Right ventricle myocardium superior (tissue), 1 donor: ENCODE measurements around the gene ZNF594. TPM values are rescaled to one million over a fixed set of nuclear protein-coding genes. Genes with fewer than 3 reads are reported as not detected.
"Not testable (repeated sequence)": the region's sequence is repeated elsewhere in the genome, so short reads cannot be mapped to it uniquely, and the experiment has no call there.

Source experiments
- ATAC-seq: fragments of 200-7000 bp; cut with Tn5 transposase; one replicate; pipeline ENCODE4 v1.9.1; 2020; ENCODE audit warnings: mild to moderate bottlenecking; ENCODE audit not compliant: poor library complexity
- DNase-seq: peaks from one replicate; pipeline ENCODE4 v3.0.0-alpha.2; 2020
- intact Hi-C: fragments of 100-400 bp; cut with DNase I; formaldehyde crosslinking; loops from one replicate; pipeline ENCODE4 v1.11.2; 2022
- total RNA-seq: library from RNA; stranded (reverse); fragmentation: NEBNext Ultra II Directional; extraction: Animal tissue kit (Norgen Biotek cat#: 25700); gene quantifications from one replicate; pipeline ENCODE4 v1.2.1, GENCODE V29; 2021
- donor health status: DM: no; HTN: yes; CAD: no; lungs with severe emphysema.

ZNF594 gene
- total RNA-seq, 1 donor from 2014 or later: 5.2 TPM

- intact Hi-C loops: no loop called here
- DNase-seq: no peak
- ATAC-seq: no peak
These were observed 17.7 kb upstream of the ZNF594 start for GRCh38 chr17:5209396-5209795.

GRCh38 chr17:5203908-5204294, 12.2 kb upstream of the ZNF594 start:
- DNase-seq (no peak), ATAC-seq (no peak)
- intact Hi-C loops: no loop called here

- intact Hi-C loops: no loop called here
- ATAC-seq (no peak), DNase-seq (no peak)
These were observed 11.7 kb upstream of the ZNF594 start for GRCh38 chr17:5203178-5203907.

GRCh38 chr17:5201011-5201410, 9.3 kb upstream of the ZNF594 start:
- intact Hi-C loops: no loop called here
- ATAC-seq (no peak), DNase-seq (no peak)

DNA sequence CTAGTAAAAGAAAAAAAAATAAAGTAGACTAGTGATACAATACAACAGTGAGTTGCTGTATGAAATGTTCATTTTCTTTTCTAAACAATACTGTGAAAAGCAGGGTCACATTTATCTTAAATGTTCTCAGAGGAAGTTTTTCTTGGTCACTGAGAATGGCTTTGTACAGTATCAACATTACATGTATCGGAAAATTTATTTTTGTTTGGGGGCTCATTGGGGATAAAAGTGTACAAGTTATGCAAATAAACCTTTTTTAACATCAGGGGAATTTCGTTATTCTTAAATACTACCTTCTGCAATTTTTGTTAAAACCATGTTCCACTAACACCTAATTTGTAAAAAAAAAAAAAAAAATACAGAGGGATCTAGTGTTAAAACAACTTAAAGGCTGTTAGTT, 8.7 kb upstream of the ZNF594 start:
- intact Hi-C loops: no loop called here
- no peak for ATAC-seq
- DNase-seq: no peak

DNA sequence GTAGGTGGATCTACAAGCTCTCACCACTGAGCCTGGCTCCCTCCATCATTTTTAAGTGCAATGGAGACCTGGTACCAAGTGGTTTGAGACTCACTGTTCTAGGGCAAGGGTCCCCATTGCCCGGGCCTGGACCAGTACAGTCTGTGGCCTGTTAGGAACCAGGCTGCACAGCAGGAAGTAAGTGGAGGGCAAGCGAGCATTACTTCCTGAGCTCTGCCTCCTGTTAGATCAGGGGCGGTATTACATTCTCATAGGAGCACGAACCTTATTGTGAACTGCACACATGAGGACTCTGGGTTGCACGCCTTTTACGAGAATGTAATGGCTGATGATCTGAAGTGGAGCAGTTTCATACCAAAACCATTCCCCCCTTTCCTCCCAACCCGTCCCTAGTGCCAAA, 6.8 kb upstream of the ZNF594 start:
- DNase-seq: no peak
- intact Hi-C loops: no loop called here
- ATAC-seq: no peak

DNA sequence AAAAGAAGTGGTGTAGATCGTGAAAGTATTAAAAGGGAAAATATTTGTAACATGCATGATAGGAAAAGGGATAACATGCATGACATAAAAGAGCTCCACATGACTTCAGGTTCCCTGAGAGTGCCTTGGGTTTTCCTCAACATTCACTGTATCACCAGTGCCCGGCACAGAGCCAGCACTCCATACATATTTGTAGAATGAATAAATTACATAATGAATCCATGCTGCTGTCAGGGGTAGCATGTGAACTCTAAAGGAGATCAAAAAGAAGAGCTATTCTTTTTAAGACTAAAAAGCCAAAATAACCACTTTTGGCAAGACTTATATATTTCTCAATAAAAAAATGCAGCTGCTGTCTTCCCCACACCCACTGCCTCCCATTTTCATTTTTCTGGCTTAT, 2.7 kb upstream of the ZNF594 start:
- intact Hi-C loops: no loop called here
- ATAC-seq: no peak
- DNase-seq: no peak

GRCh38 chr17:5184288-5184687, 7.4 kb downstream of the ZNF594 start:
- DNase-seq (no peak), ATAC-seq (no peak)
- intact Hi-C loops: no loop called here

DNA sequence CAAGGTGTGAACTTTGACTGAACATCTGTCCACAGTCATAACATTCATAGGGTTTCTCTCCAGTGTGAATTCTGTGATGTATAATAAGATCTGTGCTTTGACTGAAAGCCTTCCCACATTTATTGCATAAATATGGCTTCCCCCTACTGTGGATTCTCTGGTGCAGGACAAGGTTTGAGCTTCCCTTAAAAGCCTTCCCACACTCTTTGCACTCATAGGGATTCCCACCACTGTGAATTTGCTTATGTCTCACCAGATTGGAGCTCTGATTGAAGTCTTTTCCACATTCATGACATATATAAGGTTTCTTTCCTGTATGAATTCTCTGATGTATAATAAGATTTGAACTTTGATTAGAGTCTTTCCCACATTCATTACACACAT, 8.3 kb downstream of the ZNF594 start:
- DNase-seq (no peak), ATAC-seq (no peak)
- intact Hi-C loops: no loop called here

- intact Hi-C loops: no loop called here
- ATAC-seq: no peak
- DNase-seq: no peak
These were observed 8.9 kb downstream of the ZNF594 start for GRCh38 chr17:5182597-5183409.

GRCh38 chr17:5181509-5182305, 10.0 kb downstream of the ZNF594 start:
- intact Hi-C loops: no loop called here
- ATAC-seq: no peak
- DNase-seq: no peak

DNA sequence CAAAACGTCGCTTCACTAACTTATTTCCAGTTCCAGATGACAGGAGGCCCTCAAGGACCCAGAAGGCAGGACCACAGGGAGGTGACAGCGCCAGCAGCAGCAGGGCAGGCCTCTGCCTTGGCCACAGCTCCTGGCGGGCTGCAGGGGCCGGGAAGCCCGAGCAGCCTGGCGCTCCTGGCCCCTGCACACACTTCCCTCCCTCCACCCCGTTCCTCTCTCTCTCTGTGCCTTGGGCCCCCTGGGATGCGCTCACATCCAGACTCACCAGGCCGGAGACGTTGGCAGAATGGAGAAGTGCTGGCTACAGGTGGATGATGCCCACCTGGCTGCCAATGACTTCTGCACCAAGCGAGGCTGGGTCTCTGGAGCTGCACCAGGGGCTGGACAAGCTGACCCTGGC, 12.7 kb downstream of the ZNF594 start:
- no peak for ATAC-seq
- intact Hi-C loops: no loop called here
- no peak for DNase-seq

DNA sequence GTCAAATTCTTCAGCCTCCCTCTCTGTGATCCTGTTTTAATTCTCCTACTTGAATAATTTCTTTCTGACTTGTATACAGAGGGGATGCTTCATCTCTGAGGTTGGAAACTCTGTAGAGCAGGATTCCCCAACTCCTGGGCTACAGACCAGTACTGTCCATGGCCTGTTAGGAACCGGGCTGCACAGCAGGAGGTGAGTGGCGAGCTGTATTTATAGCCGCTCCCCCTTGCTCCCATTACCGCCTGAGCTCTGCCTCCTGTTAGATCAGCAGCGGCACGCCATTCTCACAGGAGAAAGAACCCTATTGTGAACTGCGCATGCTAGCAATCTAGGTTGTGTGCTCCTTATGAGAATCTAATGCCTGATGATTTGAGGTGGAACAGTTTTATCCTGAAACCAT, 16.6 kb downstream of the ZNF594 start:
- intact Hi-C loops, DNase-seq, ATAC-seq: not testable (repeated sequence)

GRCh38 chr17:5165791-5166564, 25.7 kb downstream of the ZNF594 start:
- DNase-seq, ATAC-seq, intact Hi-C loops: not testable (repeated sequence)

DNA sequence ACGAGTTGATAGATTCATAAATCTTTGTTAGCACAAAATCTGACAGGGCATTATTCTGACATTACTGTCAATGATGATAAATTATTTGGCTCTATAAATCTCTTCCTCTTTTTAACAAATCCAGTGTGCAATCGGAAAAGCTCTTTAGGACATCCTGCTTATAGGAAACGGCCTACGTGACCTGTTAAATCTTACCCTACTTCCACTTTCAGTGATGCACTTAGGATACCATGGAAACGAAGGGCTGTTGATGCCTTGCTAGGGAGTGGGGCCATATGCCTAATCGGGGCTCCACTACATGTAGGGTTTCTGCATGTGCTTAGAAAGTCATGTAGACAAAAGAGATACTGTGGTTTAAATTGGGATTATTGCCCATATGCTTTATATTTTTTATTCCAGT, 27.2 kb downstream of the ZNF594 start:
- DNase-seq (no peak), ATAC-seq (no peak)
- intact Hi-C loops: no loop called here

DNA sequence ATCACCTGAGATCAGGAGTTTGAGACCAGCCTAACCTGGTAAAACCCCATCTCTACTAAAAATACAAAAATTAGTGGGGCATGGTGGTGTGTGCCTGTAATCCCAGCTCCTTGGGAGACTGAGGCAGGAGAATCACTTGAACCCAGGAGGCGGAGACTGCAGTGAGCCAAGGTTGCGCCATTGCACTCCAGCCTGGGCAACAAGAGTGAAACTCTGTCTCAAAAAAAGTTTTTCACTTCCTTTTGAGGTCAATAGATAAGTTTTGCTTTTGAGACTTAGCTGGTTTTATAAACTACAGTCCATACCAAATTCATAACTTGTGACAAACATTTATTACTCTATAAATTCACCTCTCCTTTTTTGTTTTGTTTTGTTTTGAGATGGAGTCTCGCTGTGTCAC, 29.9 kb downstream of the ZNF594 start:
- intact Hi-C loops: not testable (repeated sequence)

DNA sequence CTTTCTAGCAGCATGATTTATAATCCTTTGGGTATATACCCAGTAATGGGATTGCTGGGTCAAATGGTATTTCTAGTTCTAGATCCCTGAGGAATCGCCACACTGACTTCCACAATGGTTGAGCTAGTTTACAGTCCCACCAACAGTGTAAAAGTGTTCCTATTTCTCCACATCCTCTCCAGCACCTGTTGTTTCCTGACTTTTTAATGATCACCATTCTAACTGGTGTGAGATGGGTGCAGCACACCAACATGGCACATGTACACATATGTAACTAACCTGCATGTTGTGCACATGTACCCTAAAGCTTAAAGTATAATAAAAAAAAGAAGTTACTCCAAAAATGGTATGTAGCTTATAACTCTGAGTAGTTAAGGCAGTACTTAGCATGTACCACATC, 31.0 kb downstream of the ZNF594 start:
- DNase-seq, ATAC-seq, intact Hi-C loops: not testable (repeated sequence)

More for the DNA sequence above, 29.9 kb downstream of the ZNF594 start:
- not testable (repeated sequence) for ATAC-seq, DNase-seq

DNA sequence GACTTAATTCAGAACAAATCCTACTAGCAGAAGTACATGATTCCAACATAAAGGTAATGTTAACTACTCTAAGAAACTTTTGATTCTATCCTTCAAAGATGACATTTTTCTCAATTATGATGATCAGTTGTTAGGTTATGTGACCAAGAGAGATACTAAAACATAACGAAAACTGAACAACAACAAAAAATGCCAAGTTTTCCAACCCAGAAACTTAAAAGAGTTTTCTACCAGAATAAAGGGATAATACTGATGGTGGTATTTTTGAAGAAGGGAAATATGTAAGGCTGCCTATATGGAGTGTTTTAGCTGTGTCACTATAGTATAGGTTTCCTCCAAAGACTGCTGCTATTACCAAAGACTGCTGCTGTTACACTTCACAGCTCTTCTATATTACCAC, 45.5 kb downstream of the ZNF594 start:
- ATAC-seq, DNase-seq, intact Hi-C loops: not testable (repeated sequence)

DNA sequence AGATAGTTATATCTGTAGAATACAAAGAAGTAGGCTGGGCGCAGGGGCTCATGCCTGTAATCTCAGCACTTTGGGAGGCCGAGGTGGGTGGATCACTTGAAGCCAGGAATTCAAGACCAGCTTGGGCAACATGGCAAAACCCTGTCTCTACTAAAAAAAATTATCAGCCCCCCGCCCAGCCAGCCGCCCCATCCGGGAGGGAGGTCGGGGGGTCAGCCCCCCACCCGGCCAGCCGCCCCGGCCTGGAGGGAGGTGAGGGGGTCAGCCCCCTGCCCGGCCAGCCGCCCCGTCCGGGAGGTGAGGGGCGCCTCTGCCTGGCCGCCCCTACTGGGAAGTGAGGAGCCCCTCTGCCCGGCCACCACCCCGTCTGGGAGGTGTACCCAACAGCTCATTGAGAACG, 48.8 kb downstream of the ZNF594 start:
- intact Hi-C loops, ATAC-seq, DNase-seq: not testable (repeated sequence)
